Stimulated activated CD4-positive, alpha-beta T cell treated with anti-CD3 and anti-CD28 coated beads, Interleukin-15, amount 100 ng/mL, for 48 hours (primary cell): ENCODE measurements around the gene EGLN1.

ENCODE experiments used
- DNase-seq, 2 donors: peaks; one replicate each; pipeline ENCODE4 v3.0.0-alpha.2; 2020; ENCODE audit warnings: low read depth in 2 of 2

Gene EGLN1

GRCh38 chr1:231329483-231329882 lies 92.6 kb downstream of the EGLN1 start:
- DNase-seq: no peak

DNA sequence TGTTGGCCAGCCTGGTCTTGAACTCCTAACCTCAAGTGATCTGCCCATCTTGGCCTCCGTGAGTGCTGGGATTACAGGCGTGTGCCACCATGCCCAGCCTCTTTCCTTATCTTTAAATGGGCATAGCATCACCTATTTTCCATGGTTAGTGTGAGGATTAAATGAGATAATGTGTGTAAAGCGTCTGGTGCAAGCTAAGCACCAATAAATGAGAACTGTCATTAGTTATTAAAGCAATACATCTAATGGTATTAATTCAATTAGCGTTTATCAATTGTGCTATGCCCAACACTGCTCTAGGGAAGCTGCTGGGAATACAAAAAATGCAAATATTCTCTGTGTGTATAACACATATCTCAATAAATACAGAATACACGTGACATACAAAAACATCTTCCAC lies 94.5 kb downstream of the EGLN1 start:
- no peak for DNase-seq

DNA sequence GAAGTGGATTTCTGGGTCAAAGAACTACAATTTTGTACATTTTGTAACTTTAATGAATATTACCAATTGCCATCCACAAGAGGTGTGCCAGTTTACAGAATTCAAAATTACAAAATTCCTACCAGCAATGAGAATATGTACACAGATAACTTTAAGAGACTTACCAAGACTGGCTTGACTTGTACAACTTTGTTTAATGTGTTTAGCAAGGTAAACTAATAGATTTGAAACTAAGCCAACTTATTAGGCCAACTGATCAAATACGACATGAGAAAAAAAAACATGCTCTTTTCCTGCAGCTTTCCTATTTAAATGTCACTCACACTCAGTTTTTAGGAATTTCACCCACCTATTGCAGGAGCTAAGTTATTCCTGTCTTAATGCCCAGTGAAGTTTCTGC lies 95.8 kb downstream of the EGLN1 start:
- DNase-seq: no peak

DNA sequence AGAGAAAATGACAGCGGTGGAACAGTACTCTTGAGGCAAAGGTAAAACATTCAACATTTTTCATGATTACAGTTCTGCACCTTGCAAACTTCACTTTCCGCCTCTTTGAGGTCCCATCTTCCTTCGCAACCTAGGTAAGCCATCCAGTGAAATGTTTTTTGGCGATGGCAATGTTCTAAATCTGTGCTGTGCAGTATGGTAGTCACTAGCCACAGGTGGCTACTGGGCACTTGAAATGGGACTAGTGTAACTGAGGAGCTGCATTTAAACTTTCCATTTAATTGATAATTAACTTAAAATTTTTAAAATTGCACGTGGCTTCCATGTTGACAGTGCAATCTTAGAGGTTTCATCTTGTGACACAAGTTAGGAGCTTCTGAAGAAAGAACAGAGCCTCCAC lies 97.4 kb downstream of the EGLN1 start:
- DNase-seq: no peak

DNA sequence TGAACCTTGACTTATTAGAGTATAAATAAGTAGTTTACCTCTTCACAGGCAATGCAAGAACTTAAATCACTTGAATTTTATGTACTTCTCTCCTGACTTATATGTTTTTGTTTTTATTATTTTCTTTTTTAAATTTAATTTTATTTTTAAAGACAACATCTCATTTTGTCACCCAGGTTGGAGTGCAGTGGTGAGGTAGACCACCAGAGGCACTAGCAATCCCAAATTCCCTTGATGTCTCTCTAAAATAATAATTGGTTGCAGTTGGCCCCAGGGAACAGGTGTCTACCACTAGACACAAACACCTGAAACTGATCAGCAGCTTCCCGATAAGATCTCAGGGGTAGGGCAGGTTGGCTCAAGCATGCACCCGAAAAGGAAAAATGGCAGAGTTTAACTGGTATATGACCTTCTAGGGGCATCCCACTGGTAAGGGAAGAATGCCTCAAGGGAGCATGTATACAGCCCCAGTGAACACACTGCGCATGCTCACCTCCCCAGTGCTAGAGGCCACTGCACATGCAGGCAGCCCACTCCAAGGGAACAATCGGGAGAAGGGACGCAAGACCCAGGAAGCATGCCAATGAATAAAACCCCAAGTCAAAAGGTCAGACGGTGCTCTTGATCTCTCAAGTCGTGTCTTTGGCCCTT lies 99.1 kb downstream of the EGLN1 start:
- DNase-seq: no peak

DNA sequence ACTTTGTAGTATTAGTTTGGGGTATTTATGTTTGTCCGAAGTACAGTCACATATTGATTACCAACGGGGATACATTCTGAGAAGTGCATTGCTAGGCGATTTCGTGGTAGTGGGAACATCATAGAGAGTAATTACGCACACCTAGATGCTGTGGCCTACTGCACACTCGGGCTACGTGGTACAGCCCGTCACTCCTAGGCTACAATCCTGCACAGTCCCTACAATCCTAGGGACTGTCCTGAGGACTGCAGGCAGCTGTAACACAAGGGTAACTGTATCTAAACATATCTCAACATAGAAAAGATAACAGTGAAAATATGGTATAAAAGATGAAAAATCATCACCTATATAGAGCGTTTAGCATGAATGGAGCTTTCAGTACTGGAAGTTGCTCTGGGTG lies 103.0 kb downstream of the EGLN1 start:
- no peak for DNase-seq

- DNase-seq: no peak
Measured at GRCh38 chr1:231318568-231318967, 103.5 kb downstream of the EGLN1 start.

DNA sequence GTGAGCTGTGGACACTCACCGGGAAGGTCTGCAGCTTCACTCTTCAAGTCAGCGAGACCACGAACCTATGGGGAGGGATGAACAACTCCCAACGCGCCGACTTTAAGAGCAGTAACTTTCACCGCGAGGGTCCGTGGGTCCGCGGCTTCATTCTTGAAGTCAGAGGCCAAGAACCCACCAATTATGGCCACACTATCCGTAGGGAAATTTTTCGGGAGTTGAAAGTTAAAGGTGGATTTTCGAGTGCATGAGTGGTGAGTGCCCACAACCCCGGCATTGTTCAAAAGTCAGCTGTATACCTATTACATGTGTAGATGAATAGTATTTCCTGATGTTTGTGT lies 104.1 kb downstream of the EGLN1 start:
- no peak for DNase-seq

DNA sequence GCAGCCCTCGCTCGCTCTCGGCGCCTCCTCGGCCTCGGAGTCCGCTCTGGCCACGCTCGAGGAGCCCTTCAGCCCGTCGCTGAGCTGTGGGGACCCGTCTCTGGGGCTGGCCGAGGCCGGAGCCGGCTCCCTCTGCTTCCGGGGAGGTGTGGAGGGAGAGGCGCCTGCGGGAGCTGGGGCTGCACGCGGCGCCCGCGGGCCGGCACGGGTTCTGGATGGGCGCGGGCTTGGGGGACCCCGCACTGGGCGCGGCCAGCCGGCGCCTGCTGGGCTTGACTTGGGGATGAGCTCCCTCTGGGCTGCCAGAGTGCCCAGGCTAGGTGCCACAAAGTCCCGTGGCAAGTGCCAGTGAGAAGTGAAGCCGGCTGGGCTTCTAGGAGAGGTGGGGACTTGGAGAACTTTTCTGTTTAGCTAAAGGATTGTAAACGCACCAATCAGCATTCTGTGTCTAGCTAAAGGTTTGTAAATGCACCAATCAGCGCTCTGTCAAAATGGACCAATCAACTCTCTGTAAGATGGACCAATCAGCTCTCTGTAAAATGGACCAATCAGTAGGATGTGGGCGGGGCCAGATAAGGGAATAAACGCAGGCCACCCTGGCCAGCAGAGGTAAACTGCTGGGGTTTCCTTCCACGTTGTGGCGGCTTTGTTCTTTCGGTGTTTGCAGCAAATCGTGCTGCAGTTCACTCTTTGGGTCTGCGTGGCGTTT lies 104.6 kb downstream of the EGLN1 start:
- DNase-seq: no peak

- peak; percentile 24 to 36 for DNase-seq
Measured at GRCh38 chr1:231315887-231316286, 106.2 kb downstream of the EGLN1 start.
